Activated naive CD8-positive, alpha-beta T cell treated with anti-CD3 and anti-CD28 coated beads, Interleukin-2, amount 10 ng/mL, durations not matched to agents 7 days and 5 days (primary cell): ENCODE measurements around the gene DIAPH1. TPM values are rescaled to one million over a fixed set of nuclear protein-coding genes. Genes with fewer than 3 reads are reported as not detected.
A peak's percentile ranks its signal among the peaks of the same experiment; 100 is the strongest.
"Not testable (repeated sequence)": the region's sequence is repeated elsewhere in the genome, so short reads cannot be mapped to it uniquely, and the experiment has no call there.

Experiments used
- ATAC-seq: fragments of 150-1000 bp; cut with Tn5 transposase; one replicate; pipeline ENCODE4 v1.10.0; 2021; ENCODE audit warnings: low read depth, moderate library complexity
- POLR2A ChIA-PET: fragments of 350-600 bp; sonication (Branson Sonifier 250); formaldehyde crosslinking; loops from one replicate; lab custom pipeline; 2021; ENCODE audit warnings: antibody characterized with exemption; lab: Charles Lee
- DNase-seq: peaks from one replicate; pipeline ENCODE4 v3.0.0; 2021
- H3K27ac Mint-ChIP-seq: one replicate; pipeline ENCODE4 v1.8.0; 2022; ENCODE audit warnings: mild to moderate bottlenecking, mixed read lengths
- H3K27me3 Mint-ChIP-seq: one replicate; pipeline ENCODE4 v1.8.0; 2022; ENCODE audit warnings: mild to moderate bottlenecking, moderate library complexity, mixed read lengths
- H3K36me3 Mint-ChIP-seq: one replicate; pipeline ENCODE4 v1.8.0; 2021; ENCODE audit warnings: mild to moderate bottlenecking, mixed read lengths
- H3K4me1 Mint-ChIP-seq: one replicate; pipeline ENCODE4 v1.8.0; 2021; ENCODE audit warnings: mixed read lengths
- H3K4me3 Mint-ChIP-seq: one replicate; pipeline ENCODE4 v1.8.0; 2022; ENCODE audit warnings: mild to moderate bottlenecking, moderate library complexity, mixed read lengths
- H3K9me3 Mint-ChIP-seq: one replicate; pipeline ENCODE4 v1.8.0; 2021; ENCODE audit warnings: mixed read lengths
- total RNA-seq, 2 experiments: library from RNA; stranded (reverse); gene quantifications; one replicate each; pipeline ENCODE4 v1.2.3, GENCODE V29; 2021

The DIAPH1 gene
- total RNA-seq, 2 experiments from 2014 or later, result 244 to 256 TPM

DNA sequence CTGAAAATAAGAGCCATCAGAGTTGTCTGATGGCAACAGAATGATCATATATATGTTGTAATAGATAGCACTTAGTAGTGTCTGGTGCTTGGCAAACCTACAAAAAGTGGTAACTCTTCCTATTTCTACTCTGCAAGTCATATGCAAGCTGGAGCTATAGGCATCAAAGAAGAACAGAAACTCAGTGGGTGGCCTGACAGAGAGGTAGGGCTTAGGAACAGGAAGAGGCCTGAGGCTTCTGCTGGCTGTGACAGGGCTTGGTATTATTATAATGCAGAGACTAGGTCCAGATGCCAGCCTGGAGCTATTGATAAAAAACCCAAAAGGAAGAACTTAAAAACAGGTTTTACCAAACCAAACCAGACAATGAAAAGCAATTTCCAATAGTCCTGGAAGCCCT lies 4.4 kb upstream of the DIAPH1 start:
- Mint-ChIP-seq H3K27me3 (no peaks in the 10 kb centered on the region), H3K27ac (peak overlapping the region; percentile 83), H3K36me3 (peaks cover 26% of the 10 kb centered on the region), H3K4me3 (peak overlapping the region; percentile 54), H3K4me1 (peaks cover 27% of the 10 kb centered on the region), H3K9me3 (no peaks in the 10 kb centered on the region)
- ATAC-seq (peak; percentile 69), DNase-seq (no peak)
- POLR2A ChIA-PET, result interaction anchor here (0.7 to 3.6 kb wide), 4 partner anchors 10 to 31 kb away, joined by 3 to 41 read pairs (median 6); partner anchors contain the start of genes HDAC3 and RELL2

DNA sequence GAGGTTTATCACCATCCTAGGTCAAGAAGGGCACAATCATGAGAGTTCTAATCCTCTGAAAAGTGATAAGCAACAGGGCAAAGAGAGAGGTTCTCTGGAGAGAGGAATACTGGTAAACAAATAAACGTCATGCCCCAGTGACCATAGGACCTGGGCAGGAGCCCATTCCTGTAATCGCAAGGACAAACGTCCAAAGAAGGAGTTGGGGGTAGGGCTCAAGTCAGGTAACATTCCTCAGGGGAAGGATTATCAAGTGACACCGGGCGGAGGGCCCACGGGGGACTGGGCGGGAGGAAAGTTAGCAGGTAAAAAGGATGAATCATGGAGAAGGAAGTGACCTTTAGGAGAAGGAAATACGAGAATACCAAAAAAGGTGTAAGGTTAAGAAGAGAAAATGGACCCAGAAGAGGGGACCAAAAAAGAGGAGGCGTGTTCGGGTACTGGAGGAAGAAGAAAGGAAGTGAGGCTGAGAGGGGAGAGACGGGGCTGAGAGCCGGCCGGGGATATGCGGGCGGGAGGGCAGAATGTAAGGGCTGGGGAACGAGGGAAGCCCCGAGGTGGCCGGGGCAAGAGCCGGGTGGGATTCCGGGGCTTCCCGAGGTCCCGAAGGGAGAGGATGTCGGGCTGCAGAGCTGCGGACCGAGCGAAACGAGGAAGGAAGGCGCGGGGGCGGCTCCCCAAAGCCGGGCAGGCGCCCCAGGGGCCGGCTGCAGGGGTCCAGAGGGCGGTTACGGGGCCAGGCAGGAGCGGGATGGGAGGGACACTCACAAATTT lies 583 bp downstream of the DIAPH1 start:
- no peaks in the 10 kb centered on the region for H3K9me3 Mint-ChIP-seq
- peaks cover 27% of the 10 kb centered on the region for H3K36me3 Mint-ChIP-seq
- DNase-seq, result no peak
- peak overlapping the region; percentile 85 for H3K27ac Mint-ChIP-seq
- peaks cover 44% of the 10 kb centered on the region for H3K4me1 Mint-ChIP-seq
- peak overlapping the region; percentile 88 for H3K4me3 Mint-ChIP-seq
- POLR2A ChIA-PET, result interaction anchor here (0.8 to 5.5 kb wide), 9 partner anchors 13 to 352 kb away, joined by 3 to 87 read pairs (median 14); partner anchors contain the start of genes FCHSD1, HDAC3 and RELL2
- H3K27me3 Mint-ChIP-seq, result no peaks in the 10 kb centered on the region
- ATAC-seq, result peak; percentile 26

DNA sequence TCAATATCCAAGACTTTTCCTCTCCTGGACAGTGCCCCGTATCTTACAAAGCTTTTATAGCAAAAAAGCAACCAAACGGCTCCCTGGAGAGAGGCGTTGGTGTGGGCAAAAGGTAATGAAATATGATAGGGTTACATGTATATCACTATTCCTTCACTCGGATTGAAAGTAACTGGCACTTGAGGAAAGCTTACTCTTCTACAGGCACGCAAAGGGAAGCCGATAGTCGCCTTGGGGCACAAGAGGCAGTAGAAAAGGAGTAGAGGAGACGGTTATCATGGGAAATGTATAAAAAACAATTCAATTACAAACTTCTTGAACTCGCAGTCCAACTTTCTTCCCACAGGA lies 1.1 kb downstream of the DIAPH1 start:
- peak overlapping the region; percentile 85 for H3K27ac Mint-ChIP-seq
- POLR2A ChIA-PET, result interaction anchor here (1.3 to 5.5 kb wide), 6 partner anchors 12 to 352 kb away, joined by 3 to 87 read pairs (median 62); partner anchors contain the start of genes FCHSD1, HDAC3 and RELL2
- DNase-seq, result no peak
- no peaks in the 10 kb centered on the region for H3K9me3 Mint-ChIP-seq
- H3K4me1 Mint-ChIP-seq, result peaks cover 44% of the 10 kb centered on the region
- no peaks in the 10 kb centered on the region for H3K27me3 Mint-ChIP-seq
- peak overlapping the region; percentile 88 for H3K4me3 Mint-ChIP-seq
- H3K36me3 Mint-ChIP-seq, result peaks cover 29% of the 10 kb centered on the region
- ATAC-seq, result no peak

DNA sequence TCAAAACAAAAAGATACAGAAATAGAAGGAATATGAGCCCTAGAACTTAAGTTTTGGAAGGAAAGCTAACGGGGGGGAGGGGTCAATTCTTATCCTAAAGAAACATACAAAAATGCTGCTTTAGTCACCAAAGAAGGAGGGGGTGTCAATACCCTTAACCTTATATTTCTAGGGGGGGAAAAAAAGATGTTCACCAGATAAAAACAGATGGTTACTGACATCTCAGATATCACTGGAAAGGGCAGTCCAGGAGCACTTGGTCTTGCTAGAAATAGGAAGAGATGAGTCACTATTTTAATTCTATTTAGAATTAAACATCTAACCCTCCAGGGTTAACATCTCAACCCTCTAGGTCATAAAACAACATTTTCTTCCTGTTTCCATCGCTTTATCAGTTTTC lies 1.7 kb downstream of the DIAPH1 start:
- POLR2A ChIA-PET, result interaction anchor here (3.3 to 5.5 kb wide), 5 partner anchors 12 to 35 kb away, joined by 14 to 87 read pairs (median 80); partner anchors contain the start of genes FCHSD1, HDAC3 and RELL2
- Mint-ChIP-seq H3K4me1 (peaks cover 46% of the 10 kb centered on the region), H3K36me3 (peaks cover 29% of the 10 kb centered on the region), H3K27ac (peak overlapping the region; percentile 85), H3K27me3 (no peaks in the 10 kb centered on the region), H3K4me3 (peak overlapping the region; percentile 88), H3K9me3 (no peaks in the 10 kb centered on the region)
- ATAC-seq (no peak), DNase-seq (no peak)

DNA sequence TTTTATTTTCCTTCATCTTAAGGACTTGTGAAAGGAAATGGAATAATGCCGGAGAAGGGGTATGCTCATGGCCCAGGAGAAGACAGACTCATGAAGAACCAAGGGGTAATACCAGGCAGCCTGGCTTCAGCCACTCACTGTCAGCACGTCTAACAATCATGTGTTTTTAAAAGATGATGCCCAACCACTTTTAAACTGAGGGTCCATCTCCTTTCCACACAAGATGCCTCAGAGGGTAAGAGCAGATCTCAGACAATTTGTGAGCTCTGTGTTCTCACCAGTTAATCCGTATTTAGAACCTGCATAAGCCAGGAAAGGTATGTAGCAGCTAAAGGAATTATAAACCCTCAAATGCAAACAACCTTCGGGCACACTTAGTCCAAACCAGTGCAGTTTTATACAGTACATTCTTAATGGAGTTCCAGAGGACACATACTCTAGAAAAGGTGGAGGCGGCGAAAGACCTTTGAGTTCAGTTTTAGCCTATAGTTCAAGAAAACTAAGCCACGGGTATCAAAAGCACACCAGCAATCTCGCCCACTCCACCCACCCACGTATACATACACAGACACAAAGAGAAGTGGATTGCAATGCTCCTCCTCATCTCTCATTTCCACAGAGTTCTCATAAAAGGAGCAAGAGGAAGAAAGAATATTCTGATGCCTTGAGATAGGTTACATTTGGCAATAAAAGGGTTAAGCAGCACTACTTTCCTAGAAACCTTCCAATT lies 2.6 kb downstream of the DIAPH1 start:
- Mint-ChIP-seq H3K4me3 (peak overlapping the region; percentile 88), H3K4me1 (peaks cover 48% of the 10 kb centered on the region), H3K27me3 (no peaks in the 10 kb centered on the region), H3K27ac (peak overlapping the region; percentile 54), H3K9me3 (no peaks in the 10 kb centered on the region), H3K36me3 (peaks cover 28% of the 10 kb centered on the region)
- DNase-seq, result no peak
- no peak for ATAC-seq
- POLR2A ChIA-PET, result interaction anchor here (1.9 to 5.5 kb wide), 5 partner anchors 11 to 24 kb away, joined by 9 to 87 read pairs (median 80); partner anchors contain the start of genes HDAC3 and RELL2

DNA sequence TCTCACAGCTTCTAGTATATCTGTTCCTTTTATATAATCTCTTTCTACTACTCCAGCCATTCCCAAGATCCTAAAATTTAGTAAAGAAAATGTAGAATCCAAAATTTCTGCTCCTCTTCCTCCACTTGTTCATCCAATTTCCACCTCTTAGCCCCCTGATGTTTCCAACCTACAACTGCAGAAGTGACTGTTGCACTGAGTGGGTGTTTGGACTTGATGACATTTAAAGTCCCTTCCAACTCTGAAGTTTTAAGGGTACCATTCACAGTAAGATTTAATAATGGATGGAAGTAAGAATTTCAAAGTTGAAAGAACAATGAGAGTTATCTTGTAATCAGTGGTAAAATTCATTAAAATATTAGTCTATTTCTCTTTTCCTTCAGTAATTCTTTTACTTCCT lies 5.5 kb downstream of the DIAPH1 start:
- Mint-ChIP-seq H3K27ac (no peak overlapping the region), H3K4me3 (peak overlapping the region; percentile 17), H3K9me3 (no peaks in the 10 kb centered on the region), H3K27me3 (no peaks in the 10 kb centered on the region), H3K4me1 (peaks cover 58% of the 10 kb centered on the region), H3K36me3 (peaks cover 40% of the 10 kb centered on the region)
- ATAC-seq (no peak), DNase-seq (no peak)
- POLR2A ChIA-PET, result interaction anchor here (1.1 kb wide), 1 partner anchor 11 kb away, joined by 3 read pairs; no protein-coding TSS in a partner anchor

DNA sequence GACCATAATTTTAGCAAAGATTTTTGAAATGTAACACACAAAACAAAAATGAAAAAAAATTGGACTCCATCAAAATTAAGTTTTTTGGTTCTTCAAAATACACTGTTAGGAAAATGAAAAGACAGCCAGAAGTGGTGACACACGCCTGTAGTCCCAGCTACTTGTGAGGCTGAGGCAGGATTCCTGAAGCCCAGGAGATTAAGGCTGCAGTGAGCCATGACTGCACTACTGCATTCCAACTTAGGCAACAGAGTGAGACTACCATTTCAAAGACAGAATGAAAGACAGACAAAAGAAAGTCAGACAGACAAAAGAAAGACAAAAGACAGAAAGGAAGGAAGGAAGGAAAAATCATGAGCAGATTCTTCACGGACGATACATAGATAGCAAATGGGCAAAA lies 7.5 kb downstream of the DIAPH1 start:
- peak overlapping the region; percentile 65 for H3K27ac Mint-ChIP-seq
- POLR2A ChIA-PET, result no interaction called here
- ATAC-seq (no peak), DNase-seq (no peak)
- H3K27me3 Mint-ChIP-seq, result no peaks in the 10 kb centered on the region
- peaks cover 64% of the 10 kb centered on the region for H3K4me1 Mint-ChIP-seq
- peaks cover 45% of the 10 kb centered on the region for H3K36me3 Mint-ChIP-seq
- H3K4me3 Mint-ChIP-seq, result peak overlapping the region; percentile 38
- no peaks in the 10 kb centered on the region for H3K9me3 Mint-ChIP-seq

DNA sequence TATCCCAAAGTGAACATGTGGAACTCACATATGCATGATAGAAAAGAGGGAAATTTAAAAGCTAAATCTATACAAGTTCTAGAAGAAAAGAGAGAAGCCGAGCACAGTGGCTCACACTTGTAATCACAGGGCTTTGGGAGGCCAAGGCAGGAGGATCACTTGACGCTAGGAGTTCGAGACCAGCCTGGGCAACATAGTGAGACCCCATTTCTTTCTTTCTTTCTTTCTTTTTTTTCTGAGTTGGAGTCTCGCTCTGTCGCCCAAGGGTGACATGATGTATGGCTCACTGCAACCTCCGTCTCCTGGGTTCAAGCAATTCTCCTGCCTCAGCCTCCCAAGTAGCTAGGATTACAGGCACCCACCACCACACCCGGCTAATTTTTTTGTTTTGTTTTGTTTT lies 8.9 kb downstream of the DIAPH1 start:
- DNase-seq, H3K27me3 Mint-ChIP-seq, H3K9me3 Mint-ChIP-seq, H3K4me3 Mint-ChIP-seq, ATAC-seq: not testable (repeated sequence)
- Mint-ChIP-seq H3K27ac (peak overlapping the region; percentile 50), H3K4me1 (peaks cover 67% of the 10 kb centered on the region), H3K36me3 (peaks cover 41% of the 10 kb centered on the region)
- POLR2A ChIA-PET, result interaction anchor here (1.4 to 8.2 kb wide), 2 partner anchors 8 to 26 kb away, joined by 3 to 80 read pairs; partner anchors contain the start of gene DIAPH1

DNA sequence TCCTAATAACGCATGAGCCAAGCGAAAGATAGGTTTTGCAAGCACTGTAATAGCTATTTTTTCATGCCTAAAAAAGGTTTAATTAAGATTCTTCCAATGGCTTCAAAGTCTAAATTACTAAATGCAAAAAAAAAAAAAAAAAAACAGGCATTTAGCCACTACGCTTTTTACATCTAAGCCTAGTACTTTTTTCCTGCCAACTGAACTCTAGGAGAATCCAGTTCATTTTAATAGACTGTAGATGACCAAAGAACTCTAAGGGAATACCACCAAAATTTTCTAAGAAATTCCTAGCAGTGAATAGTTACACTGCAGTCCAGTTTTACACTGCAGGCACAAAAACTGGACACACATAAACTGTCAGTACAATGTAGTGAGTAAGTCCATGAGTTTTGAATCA lies 9.8 kb downstream of the DIAPH1 start:
- Mint-ChIP-seq H3K9me3 (no peaks in the 10 kb centered on the region), H3K4me3 (peak overlapping the region; percentile 60), H3K36me3 (peaks cover 36% of the 10 kb centered on the region), H3K27me3 (no peaks in the 10 kb centered on the region), H3K27ac (peak overlapping the region; percentile 87), H3K4me1 (peaks cover 67% of the 10 kb centered on the region)
- ATAC-seq (no peak), DNase-seq (no peak)
- POLR2A ChIA-PET, result interaction anchor here (0.9 to 8.2 kb wide), 5 partner anchors 9 to 28 kb away, joined by 3 to 80 read pairs (median 3); partner anchors contain the start of genes DIAPH1 and RELL2

DNA sequence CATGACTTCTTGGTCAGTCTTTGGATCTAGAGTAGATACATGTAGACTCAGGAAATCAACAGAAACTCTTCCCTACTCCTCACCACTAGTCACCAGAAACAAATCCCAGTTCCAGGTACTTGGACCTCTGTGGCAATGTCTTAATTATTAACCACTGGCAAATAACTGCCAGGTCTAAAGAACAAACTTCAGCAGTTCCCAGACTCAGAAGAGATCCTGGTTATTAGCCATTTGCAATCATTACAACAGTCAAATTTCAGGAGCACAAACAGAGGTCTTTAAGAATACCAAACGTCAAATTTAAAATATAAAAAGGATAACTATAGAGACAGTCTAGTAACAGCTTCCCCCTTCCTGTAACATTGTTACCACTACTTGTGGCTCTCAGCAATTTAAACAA lies 10.2 kb downstream of the DIAPH1 start:
- H3K27ac Mint-ChIP-seq, result peak overlapping the region; percentile 87
- no peak for DNase-seq
- no peaks in the 10 kb centered on the region for H3K9me3 Mint-ChIP-seq
- H3K27me3 Mint-ChIP-seq, result no peaks in the 10 kb centered on the region
- H3K4me1 Mint-ChIP-seq, result peaks cover 69% of the 10 kb centered on the region
- H3K36me3 Mint-ChIP-seq, result peaks cover 36% of the 10 kb centered on the region
- POLR2A ChIA-PET, result interaction anchor here (0.9 to 8.2 kb wide), 5 partner anchors 10 to 29 kb away, joined by 3 to 80 read pairs (median 3); partner anchors contain the start of genes DIAPH1 and RELL2
- ATAC-seq, result no peak
- peak overlapping the region; percentile 60 for H3K4me3 Mint-ChIP-seq

DNA sequence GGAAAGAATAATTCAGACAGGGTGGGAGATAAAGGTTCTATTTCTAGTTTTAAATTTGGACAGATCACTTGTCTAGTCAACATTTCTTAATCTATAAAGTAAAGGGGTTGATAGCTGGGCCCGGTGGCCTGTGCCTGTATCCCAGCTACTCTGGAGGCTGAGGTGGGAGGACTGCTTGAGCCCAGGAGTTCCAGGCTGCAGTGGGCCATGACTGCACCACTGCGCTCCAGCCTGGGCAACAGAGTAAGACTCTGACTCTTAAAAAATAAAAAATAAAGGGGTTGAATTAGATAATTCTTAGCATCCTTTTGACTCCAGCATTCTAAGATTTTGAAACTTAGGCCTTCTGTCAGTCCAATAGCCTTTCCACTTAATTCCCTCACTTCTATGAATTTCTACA lies 10.8 kb downstream of the DIAPH1 start:
- Mint-ChIP-seq H3K27ac (peak overlapping the region; percentile 87), H3K9me3 (no peaks in the 10 kb centered on the region), H3K4me3 (peak overlapping the region; percentile 60), H3K36me3 (peaks cover 31% of the 10 kb centered on the region), H3K27me3 (no peaks in the 10 kb centered on the region), H3K4me1 (peaks cover 67% of the 10 kb centered on the region)
- ATAC-seq, result no peak
- no peak for DNase-seq
- POLR2A ChIA-PET, result interaction anchor here (1.5 to 8.2 kb wide), 2 partner anchors 10 to 29 kb away, joined by 4 to 80 read pairs; partner anchors contain the start of genes DIAPH1 and RELL2

DNA sequence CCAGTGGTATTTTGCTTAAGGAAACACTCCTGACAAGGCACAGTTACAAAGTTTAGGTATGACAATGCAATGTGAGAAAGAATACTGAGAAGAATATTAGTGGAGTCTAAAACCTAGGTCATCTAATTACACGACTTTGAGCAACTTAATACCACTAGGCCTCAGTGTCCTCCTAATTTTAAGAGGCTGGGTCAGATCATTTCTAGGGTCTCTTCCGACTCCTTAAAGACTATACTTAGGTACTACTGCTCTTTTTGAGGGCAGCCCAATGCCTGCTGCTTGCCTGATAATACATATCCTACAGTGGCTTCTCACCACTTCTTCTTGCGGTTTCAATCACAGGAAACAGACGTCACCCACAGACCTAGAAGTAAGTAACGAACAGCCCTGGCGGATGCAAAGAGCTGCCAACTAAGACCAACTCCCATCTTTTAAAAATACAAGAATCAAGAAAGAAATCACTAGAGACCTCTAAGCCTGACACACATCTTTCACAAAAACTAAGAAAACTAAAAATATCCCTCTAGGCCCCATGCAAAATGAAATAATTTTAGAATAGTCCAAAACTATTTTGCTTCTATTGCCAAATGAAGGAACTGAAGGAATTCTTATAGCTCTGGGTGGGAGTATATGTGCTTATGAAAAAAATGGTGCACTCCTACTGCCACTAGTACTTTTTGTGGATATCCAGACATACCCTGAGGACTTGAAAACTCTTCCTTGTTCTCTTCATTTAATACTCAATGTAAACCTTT lies 13.1 kb downstream of the DIAPH1 start:
- H3K4me3 Mint-ChIP-seq, result peak overlapping the region; percentile 73
- H3K9me3 Mint-ChIP-seq, result no peaks in the 10 kb centered on the region

More for the DNA sequence above, 13.1 kb downstream of the DIAPH1 start:
- ATAC-seq (peak; percentile 94), DNase-seq (no peak)
- Mint-ChIP-seq H3K27ac (peak overlapping the region; percentile 87), H3K27me3 (no peaks in the 10 kb centered on the region), H3K36me3 (peaks cover 25% of the 10 kb centered on the region), H3K4me1 (peaks cover 69% of the 10 kb centered on the region)
- POLR2A ChIA-PET, result interaction anchor here (0.7 to 8.2 kb wide), 8 partner anchors 9 to 45 kb away, joined by 3 to 80 read pairs (median 4); partner anchors contain the start of genes DIAPH1, FCHSD1, HDAC3 and RELL2
